Mesenchymal stem cell (in vitro differentiated cells and primary cell): ENCODE results near the gene APP.

Experiments used
- DNase-seq: peaks from one replicate; pipeline ENCODE4 v3.0.0-alpha.2; 2013
- H2AFZ ChIP-seq: one replicate; pipeline ENCODE4 v1.6.1; 2013; ENCODE audit warnings: low read depth, mild to moderate bottlenecking, control low read depth, inconsistent platforms, low read length, moderate library complexity
- H2AK5ac ChIP-seq: 2 replicates; pipeline ENCODE4 v1.6.1; 2013; ENCODE audit warnings: low read length, moderate library complexity, mild to moderate bottlenecking, inconsistent platforms; ENCODE audit not compliant: severe bottlenecking
- H2BK120ac ChIP-seq: one replicate; pipeline ENCODE4 v1.6.1; 2013; ENCODE audit warnings: low read depth, mild to moderate bottlenecking, inconsistent platforms, low read length, moderate library complexity
- H2BK12ac ChIP-seq, 2 experiments: one replicate each; pipeline ENCODE4 v1.6.1; 2013; ENCODE audit warnings: inconsistent platforms in 2 of 2, low read length in 2 of 2, mild to moderate bottlenecking in 2 of 2, moderate library complexity in 2 of 2, control low read depth in 1 of 2
- H2BK15ac ChIP-seq: one replicate; pipeline ENCODE4 v1.6.1; 2013; ENCODE audit warnings: mild to moderate bottlenecking, low read depth, inconsistent platforms; ENCODE audit not compliant: poor library complexity, severe bottlenecking
- H2BK5ac ChIP-seq: 2 replicates; pipeline ENCODE4 v1.6.1; 2013; ENCODE audit warnings: low read depth, mild to moderate bottlenecking, low read length, control low read depth, inconsistent platforms; ENCODE audit not compliant: poor library complexity, severe bottlenecking
- H3K14ac ChIP-seq, 2 experiments: one replicate each; pipeline ENCODE4 v1.6.1; 2013; ENCODE audit warnings: inconsistent platforms in 2 of 2, low read length in 2 of 2, control low read depth in 1 of 2, mild to moderate bottlenecking in 1 of 2, moderate library complexity in 1 of 2
- H3K18ac ChIP-seq, 2 experiments: one replicate each; pipeline ENCODE4 v1.6.1; 2013; ENCODE audit warnings: inconsistent platforms in 2 of 2, low read length in 2 of 2, control low read depth in 1 of 2, low read depth in 1 of 2, mild to moderate bottlenecking in 1 of 2
- H3K23ac ChIP-seq, 2 experiments: one replicate each; pipeline ENCODE4 v1.6.1; 2013; ENCODE audit warnings: inconsistent platforms in 2 of 2, low read length in 2 of 2, mild to moderate bottlenecking in 2 of 2, moderate library complexity in 2 of 2, control low read depth in 1 of 2
- H3K27ac ChIP-seq: 2 replicates; pipeline ENCODE4 v1.5.1; 2013; ENCODE audit warnings: mild to moderate bottlenecking, moderate library complexity, low read length, control low read depth, inconsistent platforms; ENCODE audit not compliant: poor library complexity, severe bottlenecking
- H3K27me3 ChIP-seq, 2 experiments: 2 replicates each; pipeline versions ENCODE4 v1.6.1 to v1.7.0; 2013; ENCODE audit warnings: low read length in 2 of 2, mild to moderate bottlenecking in 2 of 2, moderate library complexity in 2 of 2, control low read depth in 1 of 2, inconsistent platforms in 1 of 2; ENCODE audit not compliant: control insufficient read depth in 1 of 2, insufficient read depth in 1 of 2
- H3K36me3 ChIP-seq, 2 experiments: 2 replicates each; pipeline versions ENCODE4 v1.6.1 to v1.7.0; 2013; ENCODE audit warnings: low read length in 2 of 2, control low read depth in 1 of 2, inconsistent platforms in 1 of 2, low read depth in 1 of 2, mild to moderate bottlenecking in 1 of 2; ENCODE audit not compliant: insufficient read depth in 2 of 2, control insufficient read depth in 1 of 2
- H3K4ac ChIP-seq, 2 experiments: one replicate each; pipeline ENCODE4 v1.6.1; 2013; ENCODE audit warnings: inconsistent platforms in 2 of 2, low read length in 2 of 2, mild to moderate bottlenecking in 2 of 2, moderate library complexity in 2 of 2, control low read depth in 1 of 2, low read depth in 1 of 2
- H3K4me1 ChIP-seq: 2 replicates; pipeline ENCODE4 v1.6.1; 2013; ENCODE audit warnings: low read depth, low read length, control low read depth; ENCODE audit not compliant: control insufficient read depth, insufficient read depth
- H3K4me2 ChIP-seq: 2 replicates; pipeline ENCODE4 v1.6.1; 2013; ENCODE audit warnings: low read length, mild to moderate bottlenecking, inconsistent platforms; ENCODE audit not compliant: poor library complexity, severe bottlenecking
- H3K4me3 ChIP-seq, 2 experiments: 2 replicates each; pipeline versions ENCODE4 v1.5.1 to v1.7.0; 2013; ENCODE audit warnings: low read length in 2 of 2, mild to moderate bottlenecking in 2 of 2, control low read depth in 1 of 2, low read depth in 1 of 2; ENCODE audit not compliant: insufficient read depth in 1 of 2
- H3K79me1 ChIP-seq: replicated peaks from 2 replicates; pipeline ENCODE4 v1.6.1; 2013; ENCODE audit warnings: mild to moderate bottlenecking, control low read depth, low read length, inconsistent platforms; ENCODE audit not compliant: poor library complexity, severe bottlenecking
- H3K9ac ChIP-seq: 2 replicates; pipeline ENCODE4 v1.7.0; 2013; ENCODE audit warnings: mild to moderate bottlenecking, low read length, moderate library complexity
- H3K9me3 ChIP-seq: 2 replicates; pipeline ENCODE4 v1.7.0; 2013; ENCODE audit warnings: mild to moderate bottlenecking, low read length; ENCODE audit not compliant: control insufficient read depth
- H4K8ac ChIP-seq: one replicate; pipeline ENCODE4 v1.6.1; 2013; ENCODE audit warnings: inconsistent platforms, mild to moderate bottlenecking, low read length, moderate library complexity
- H4K91ac ChIP-seq: one replicate; pipeline ENCODE4 v1.6.1; 2013; ENCODE audit warnings: mild to moderate bottlenecking, low read length, inconsistent platforms
- WGBS: methylation state at CpG from one replicate; pipeline ENCODE4 v1.1.7; 2013; ENCODE audit warnings: mixed read lengths; 5-methylcytosine and 5-hydroxymethylcytosine counted together

The APP gene

GRCh38 chr21:25987531-25987930, 183.0 kb downstream of the APP start:
- H3K27me3 ChIP-seq, result no peaks in the 10 kb centered on the region
- H3K23ac ChIP-seq, result no peak overlapping the region
- no peak overlapping the region for H3K14ac ChIP-seq
- peaks cover 6 to 71% of the 10 kb centered on the region in 2 experiments for H3K36me3 ChIP-seq
- no peak overlapping the region for H2BK15ac ChIP-seq
- no peak overlapping the region for H4K8ac ChIP-seq
- no peak overlapping the region for H2BK5ac ChIP-seq
- no peak overlapping the region for H2AK5ac ChIP-seq
- no peak overlapping the region for H4K91ac ChIP-seq
- no peak overlapping the region for H3K4me3 ChIP-seq
- peaks cover 14% of the 10 kb centered on the region for H3K79me1 ChIP-seq
- WGBS, result 90% methylated on average over 2 of the region's 2 CpGs
- no peak overlapping the region for H3K4ac ChIP-seq
- H3K4me1 ChIP-seq, result peaks cover 2% of the 10 kb centered on the region
- no peak overlapping the region for H2BK120ac ChIP-seq
- no peak overlapping the region for H3K4me2 ChIP-seq
- H3K9ac ChIP-seq, result no peak overlapping the region
- no peak overlapping the region for H3K18ac ChIP-seq
- H3K9me3 ChIP-seq, result no peaks in the 10 kb centered on the region
- no peak for DNase-seq
- H2AFZ ChIP-seq, result no peak overlapping the region
- H3K27ac ChIP-seq, result no peak overlapping the region
- no peak overlapping the region for H2BK12ac ChIP-seq

DNA sequence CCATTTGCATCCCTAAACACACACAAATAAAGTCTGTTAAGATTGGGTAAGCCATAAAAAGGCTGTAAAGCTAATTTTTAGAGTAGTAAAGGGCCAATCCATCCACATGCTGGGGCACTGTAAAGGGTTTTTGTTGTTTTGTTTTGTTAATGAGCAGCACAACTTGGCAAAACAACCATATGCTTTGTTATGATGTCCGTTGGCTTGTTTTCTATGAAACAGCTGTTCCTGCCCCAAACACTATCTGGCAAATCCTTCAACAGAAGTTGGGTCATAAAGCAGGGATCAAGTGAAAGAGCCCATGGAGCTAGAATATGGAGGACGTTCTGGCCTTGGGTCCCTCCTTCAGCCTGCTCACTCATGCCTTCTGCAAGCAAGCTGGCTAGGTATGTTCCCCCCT, 183.6 kb downstream of the APP start:
- DNase-seq, result no peak
- H3K9me3 ChIP-seq, result no peaks in the 10 kb centered on the region
- no peak overlapping the region for H2AK5ac ChIP-seq
- H3K23ac ChIP-seq, result no peak overlapping the region
- no peak overlapping the region for H2BK12ac ChIP-seq
- H3K27ac ChIP-seq, result no peak overlapping the region
- no peak overlapping the region for H3K14ac ChIP-seq
- peaks cover 2% of the 10 kb centered on the region for H3K4me1 ChIP-seq
- H3K79me1 ChIP-seq, result peaks cover 14% of the 10 kb centered on the region
- WGBS, result 97% methylated on average over 2 of the region's 2 CpGs
- H3K4ac ChIP-seq, result no peak overlapping the region
- H4K91ac ChIP-seq, result no peak overlapping the region
- no peak overlapping the region for H3K4me2 ChIP-seq
- no peak overlapping the region for H3K4me3 ChIP-seq
- H3K18ac ChIP-seq, result no peak overlapping the region
- no peak overlapping the region for H2BK15ac ChIP-seq
- H3K36me3 ChIP-seq, result peaks cover 7 to 73% of the 10 kb centered on the region in 2 experiments
- no peak overlapping the region for H4K8ac ChIP-seq
- no peaks in the 10 kb centered on the region for H3K27me3 ChIP-seq
- no peak overlapping the region for H2BK5ac ChIP-seq
- H3K9ac ChIP-seq, result no peak overlapping the region
- H2BK120ac ChIP-seq, result no peak overlapping the region
- H2AFZ ChIP-seq, result no peak overlapping the region

DNA sequence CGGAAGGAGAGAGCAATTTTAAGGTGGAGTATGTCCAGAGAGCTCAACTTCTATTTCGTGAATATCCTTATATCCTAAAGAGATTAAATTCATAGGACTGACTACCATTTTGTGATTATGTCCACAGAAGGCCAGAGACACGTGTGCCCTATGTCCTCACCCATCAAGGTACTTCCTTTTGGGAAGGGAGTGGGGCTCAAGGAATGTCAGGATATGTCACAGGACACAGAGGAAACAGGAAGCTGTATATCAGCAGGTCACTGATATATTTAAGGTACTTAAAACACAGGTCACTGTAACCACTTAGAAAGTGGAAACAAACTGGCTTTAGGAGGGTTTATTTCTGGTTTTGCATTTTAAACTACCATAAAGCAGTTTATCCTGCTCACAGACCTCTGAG, 184.6 kb downstream of the APP start:
- no peak overlapping the region for H2BK5ac ChIP-seq
- no peaks in the 10 kb centered on the region for H3K27me3 ChIP-seq
- H4K91ac ChIP-seq, result no peak overlapping the region
- no peak overlapping the region for H2BK15ac ChIP-seq
- no peak overlapping the region for H2AFZ ChIP-seq
- no peak overlapping the region for H3K4me3 ChIP-seq
- no peak overlapping the region for H4K8ac ChIP-seq
- no peak overlapping the region for H3K4me2 ChIP-seq
- H3K18ac ChIP-seq, result no peak overlapping the region
- H3K23ac ChIP-seq, result no peak overlapping the region
- no peak overlapping the region for H3K14ac ChIP-seq
- no peak for DNase-seq
- H3K27ac ChIP-seq, result no peak overlapping the region
- no peak overlapping the region for H3K9ac ChIP-seq
- no peak overlapping the region for H3K4ac ChIP-seq
- H3K4me1 ChIP-seq, result peaks cover 2% of the 10 kb centered on the region
- H2BK120ac ChIP-seq, result no peak overlapping the region
- peaks cover 3 to 77% of the 10 kb centered on the region in 2 experiments for H3K36me3 ChIP-seq
- 67% methylated on average over 1 of the region's 3 CpGs for WGBS
- H3K79me1 ChIP-seq, result peaks cover 14% of the 10 kb centered on the region
- H3K9me3 ChIP-seq, result no peaks in the 10 kb centered on the region
- no peak overlapping the region for H2AK5ac ChIP-seq
- no peak overlapping the region for H2BK12ac ChIP-seq

DNA sequence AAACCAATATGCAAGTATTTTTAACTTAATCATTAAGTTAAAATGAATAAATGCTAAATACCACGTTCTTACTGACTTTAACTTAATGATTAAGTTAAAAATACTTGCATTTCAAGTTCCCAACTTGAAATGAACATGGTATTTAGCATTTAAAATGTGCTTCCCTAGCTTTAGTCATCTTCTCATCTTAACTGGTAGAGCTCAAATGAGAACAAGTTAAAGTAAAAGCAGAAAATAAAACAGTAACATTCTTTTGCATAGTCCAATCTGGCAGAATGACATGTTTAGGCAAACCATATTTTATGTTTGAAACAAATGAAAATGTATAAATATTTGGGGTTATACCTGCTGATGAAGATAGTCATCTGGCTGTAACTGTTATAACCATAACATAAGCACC, 186.0 kb downstream of the APP start:
- DNase-seq, result no peak
- Histone ChIP-seq H3K18ac (no peak overlapping the region), H2BK12ac (no peak overlapping the region), H4K8ac (no peak overlapping the region), H3K23ac (no peak overlapping the region), H2AFZ (no peak overlapping the region), H3K4me1 (peaks cover 2% of the 10 kb centered on the region), H4K91ac (no peak overlapping the region), H3K36me3 (peaks cover 6 to 81% of the 10 kb centered on the region in 2 experiments), H3K4me2 (no peak overlapping the region), H2BK5ac (no peak overlapping the region), H3K9me3 (no peaks in the 10 kb centered on the region), H3K9ac (no peak overlapping the region), H3K4me3 (no peak overlapping the region), H2BK120ac (no peak overlapping the region), H2AK5ac (no peak overlapping the region), H3K27ac (no peak overlapping the region), H3K14ac (no peak overlapping the region), H3K27me3 (no peaks in the 10 kb centered on the region), H3K4ac (no peak overlapping the region), H2BK15ac (no peak overlapping the region), H3K79me1 (peaks cover 20% of the 10 kb centered on the region)
- WGBS, result no CpG with 5 or more reads among the region's 1 CpG
